22Rv1 (cell line): ENCODE data around the gene BDP1.
"Not testable (repeated sequence)": the region's sequence is repeated elsewhere in the genome, so short reads cannot be mapped to it uniquely, and the experiment has no call there.

Experiments used
- CTCF ChIP-seq: fragments of 450-650 bp; IDR thresholded peaks from 2 replicates; pipeline ENCODE4 v1.5.1; 2017; ENCODE audit warnings: mild to moderate bottlenecking
- ZFX ChIP-seq: fragments of 450-650 bp; IDR thresholded peaks from 2 replicates; pipeline ENCODE4 v1.6.1; 2017; ENCODE audit warnings: antibody characterized with exemption, borderline replicate concordance

GRCh38 chr5:71415626-71416025 is 39.8 kb upstream of the BDP1 start:
- not testable (repeated sequence) for TF ChIP-seq CTCF, ZFX
